DMS114 treated with DMSO at 0.1 percent for 48 hours (cell line): ENCODE data around the gene SLIT1.

Experiments used
- DNase-seq: peaks from one replicate; lab custom pipeline; 2025; ENCODE audit not compliant: unreplicated experiment; lab: John Stamatoyannopoulos, UW

SLIT1 gene

DNA sequence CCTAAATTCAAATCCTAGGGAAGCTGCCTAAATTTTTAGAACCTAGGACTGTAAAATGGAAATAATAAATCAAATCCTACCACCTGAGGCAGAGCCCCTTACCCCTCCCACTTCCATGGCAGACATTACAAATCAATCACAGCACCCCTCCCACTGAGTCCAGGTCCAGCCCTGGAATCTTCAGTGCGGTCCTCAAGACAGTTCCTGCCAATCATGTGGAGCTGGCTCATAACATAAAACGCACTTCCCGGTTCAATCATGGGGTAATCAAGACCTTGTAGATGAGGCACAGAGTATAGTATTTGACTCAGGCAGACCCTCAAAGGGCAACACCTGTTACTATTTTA is 157.0 kb downstream of the SLIT1 start:
- DNase-seq, result no peak

DNA sequence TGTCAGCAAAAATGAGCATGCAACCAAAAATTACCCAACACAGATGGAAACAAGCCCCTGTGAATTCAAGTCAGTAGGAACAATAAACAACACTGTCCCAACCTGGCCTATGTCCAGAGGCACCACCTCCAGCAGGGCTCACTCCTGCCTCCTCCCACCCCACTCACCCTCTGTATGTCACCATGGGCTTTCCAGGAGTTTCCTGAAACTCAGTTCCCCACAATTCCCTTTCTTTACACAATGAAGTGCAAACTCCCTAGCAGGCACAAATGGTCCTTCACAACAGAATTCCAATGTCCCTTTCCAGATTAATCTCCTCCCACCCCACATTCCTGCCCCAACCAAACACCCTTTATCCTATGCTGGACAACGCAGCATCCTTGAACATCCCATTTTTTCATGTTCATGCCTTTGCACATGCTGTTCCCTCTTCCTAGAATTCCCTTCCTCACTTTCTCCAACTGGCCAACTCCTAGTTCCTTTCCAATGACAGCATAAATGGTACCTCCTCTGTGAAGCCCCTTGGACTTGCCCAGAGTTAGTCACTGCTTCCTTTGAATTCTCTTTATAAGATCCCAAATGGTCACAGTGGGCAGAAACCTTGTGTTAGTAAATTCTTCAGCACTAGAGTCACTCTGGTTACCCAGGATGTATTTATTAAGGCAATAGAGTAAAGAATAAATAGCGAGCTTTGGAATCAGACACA is 157.5 kb downstream of the SLIT1 start:
- DNase-seq, result no peak

DNA sequence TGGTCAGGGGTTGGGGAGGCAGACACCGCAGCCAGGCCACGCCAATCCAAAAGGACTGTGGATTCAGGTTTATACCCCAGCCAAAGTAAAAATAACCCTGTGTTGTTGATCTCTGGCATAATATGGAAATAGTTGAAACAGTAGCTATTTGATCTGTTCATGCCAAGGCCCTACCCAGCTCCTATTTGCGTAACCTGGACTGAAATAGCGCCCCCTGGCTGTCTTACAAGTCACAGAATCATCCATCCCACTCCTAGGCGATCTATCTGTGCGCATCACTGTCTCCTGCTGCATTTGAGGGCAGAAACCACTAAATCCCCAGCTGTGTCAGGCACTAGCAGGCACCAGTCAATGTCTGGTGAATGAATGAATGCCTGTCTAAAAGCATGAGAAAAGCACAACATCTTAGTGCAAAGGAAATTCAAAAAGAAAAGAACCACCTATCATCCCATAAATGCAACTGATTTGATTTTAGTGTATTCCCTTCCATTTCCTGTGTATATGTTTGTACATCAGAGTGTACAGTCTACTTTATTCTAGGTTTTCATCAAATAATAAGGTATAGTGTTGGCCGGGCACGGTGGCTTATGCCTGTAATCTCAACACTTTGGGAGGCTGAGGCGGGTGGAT is 160.0 kb downstream of the SLIT1 start:
- DNase-seq, result peak; percentile 12

DNA sequence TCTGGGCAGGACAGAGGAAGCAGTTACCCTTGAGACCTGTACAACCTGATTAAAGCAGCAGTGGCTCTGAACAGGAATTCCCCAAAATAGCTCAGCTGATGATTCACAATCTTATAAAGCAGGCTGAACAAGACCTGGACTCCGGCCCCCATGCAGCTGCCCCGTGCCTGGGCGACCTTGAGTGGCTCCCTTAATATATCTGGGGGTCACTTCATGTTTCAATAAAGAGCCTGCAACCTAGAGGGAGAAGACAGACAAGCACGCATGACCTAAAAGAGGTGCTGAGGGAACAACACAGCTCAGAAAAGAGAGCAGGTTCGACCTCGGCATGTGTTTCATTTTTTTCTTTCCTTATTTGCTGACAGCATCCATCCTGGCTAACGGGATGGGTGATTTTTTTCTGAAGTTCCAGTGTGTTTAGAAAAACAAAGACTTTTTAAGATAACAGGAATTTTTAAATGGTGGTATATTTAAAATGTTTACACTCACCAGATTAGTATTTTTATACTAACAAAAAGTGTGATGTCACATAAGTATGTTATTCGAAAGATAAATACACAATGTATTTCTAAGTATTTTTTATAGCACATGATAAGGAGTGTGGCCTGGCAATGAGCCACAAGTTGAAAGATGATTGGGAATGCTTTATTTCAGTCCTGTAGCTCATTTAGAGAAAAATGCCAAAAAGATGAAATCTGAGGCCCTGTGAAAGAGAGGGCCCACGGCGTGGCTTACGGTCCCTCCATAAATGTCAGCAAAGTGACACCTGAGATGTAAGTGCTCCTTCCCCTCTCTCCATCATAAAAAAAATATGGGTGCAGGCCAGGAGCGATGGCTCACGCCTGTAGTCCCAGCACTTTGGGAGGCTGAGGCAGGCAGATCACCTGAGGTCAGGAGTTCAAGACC is 161.3 kb downstream of the SLIT1 start:
- DNase-seq, result no peak

DNA sequence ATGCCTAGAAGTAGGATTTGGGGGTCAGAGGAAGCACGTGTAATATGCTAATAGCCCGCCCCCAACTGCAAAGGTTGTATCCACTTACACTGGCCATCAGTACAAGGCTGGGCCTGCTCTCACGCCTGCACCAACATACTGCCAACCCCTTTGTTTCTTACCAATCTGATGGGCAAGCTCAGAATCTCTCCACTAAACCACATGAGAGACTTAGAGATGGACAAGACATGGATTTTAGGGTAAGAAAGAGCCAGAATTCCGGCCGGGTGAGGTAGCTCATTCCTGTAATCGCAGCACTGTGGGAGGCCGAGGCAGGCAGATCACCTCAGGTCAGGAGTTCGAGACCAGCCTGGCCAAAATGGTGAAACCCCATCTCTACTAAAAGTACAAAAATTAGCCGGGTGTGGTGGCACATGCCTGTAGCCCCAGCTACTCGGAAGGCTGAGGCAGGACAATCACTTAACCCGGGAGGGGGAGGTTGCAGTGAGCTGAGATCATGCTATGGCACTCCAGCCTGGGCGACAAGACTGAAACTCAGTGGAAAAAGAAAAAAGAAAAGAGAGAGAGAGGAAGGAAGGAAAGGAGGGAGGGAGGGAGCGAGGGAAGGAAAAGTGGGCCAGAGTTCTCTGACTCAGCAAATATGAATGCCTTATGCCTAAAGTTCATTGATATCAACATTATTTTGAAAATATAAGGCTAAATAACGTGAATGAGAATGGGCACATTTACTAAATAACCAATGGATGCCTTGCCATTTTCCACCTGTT is 162.2 kb downstream of the SLIT1 start:
- DNase-seq, result no peak

DNA sequence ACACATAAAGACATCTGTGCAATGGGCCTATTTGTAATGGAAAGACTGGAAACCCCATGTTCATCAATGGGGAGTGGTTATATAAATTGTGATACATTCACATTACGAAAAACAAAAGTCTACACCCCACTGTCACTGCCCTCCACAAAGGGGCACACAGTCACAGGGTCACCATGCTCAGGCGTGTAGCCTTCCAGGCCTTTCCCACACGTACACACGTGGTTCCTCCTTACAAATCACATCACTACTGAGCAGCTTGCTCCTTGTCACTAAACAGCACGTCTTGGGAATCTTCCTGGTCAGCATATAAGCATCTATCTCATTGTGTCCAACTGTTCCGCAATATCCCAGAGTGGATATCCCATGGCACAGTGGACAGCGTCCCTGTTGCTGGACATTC is 163.1 kb downstream of the SLIT1 start:
- DNase-seq, result no peak

DNA sequence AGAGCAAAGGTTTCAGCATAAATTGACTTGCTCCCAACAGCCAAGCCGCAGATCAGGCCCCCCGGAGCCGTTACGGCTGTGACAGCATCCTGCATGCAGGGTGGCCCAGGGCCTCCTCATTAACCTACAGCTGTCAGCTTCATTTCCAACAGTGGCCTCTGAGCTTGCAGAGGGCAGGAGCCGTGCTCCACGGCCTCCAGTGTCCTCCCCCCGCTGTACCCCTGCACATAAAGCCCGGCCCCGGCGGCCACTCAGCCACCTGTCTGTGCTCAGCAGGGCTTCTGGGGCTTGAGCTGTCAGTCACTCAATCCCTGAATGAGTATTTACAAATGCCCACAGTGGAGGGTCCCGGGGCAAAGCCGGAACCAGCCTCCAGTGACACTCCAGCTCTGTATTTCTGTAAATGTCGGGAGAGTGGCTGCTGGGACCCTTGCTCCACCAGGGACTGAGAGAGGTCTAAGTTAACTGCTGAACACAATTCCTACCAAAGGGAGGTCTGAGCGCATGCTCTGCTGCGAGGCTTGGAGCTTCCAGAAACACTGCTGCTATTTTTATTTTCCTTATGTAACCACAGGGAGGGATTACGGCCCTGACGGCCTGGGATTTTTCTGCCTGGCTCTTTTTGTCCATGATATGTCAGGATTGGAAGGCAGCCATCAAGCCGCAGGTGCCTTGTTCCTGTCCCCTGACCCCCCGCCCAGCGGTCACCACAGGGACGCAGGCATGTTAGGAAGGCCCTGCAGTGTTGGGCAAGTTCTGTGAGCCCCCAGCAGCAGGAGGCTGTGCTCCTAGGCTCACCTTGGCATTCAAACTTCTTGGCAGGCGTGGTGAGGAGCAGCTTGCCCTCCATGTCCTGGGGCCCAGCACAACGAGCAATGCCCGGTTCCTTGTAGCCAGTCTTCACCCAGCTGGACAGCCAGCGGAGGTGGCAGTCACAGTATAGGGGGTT is 165.0 kb downstream of the SLIT1 start:
- DNase-seq, result no peak

DNA sequence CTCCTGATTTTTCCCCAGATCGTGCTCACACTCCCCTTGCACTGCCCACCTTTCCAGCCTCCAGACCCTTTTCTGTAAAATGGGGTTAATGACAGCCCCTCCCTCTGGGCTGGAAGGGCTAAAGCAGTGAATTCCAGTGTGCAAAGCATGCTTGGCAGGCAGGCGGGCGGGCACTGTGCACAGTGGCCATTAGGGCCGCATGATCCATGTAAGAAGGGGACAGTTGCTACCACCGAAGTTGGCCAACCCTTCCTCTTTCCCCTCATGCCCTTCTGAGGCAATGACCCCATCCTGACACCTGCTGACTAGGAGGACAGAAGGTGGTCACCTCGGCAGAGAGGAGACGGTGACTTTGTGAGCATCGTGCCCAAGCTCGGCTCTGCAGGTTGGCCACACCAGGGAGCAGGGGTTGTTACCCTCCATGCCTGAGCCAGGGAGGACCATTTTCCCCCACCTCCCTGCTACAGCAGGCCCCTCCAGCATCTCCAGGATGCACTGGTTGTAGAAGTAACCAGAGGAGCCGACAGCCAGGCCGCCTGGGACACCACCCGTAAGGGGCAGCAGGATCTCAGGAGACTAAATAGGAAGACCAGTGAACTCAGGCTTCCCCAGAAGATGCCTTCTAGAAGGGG is 166.4 kb downstream of the SLIT1 start:
- DNase-seq, result no peak

DNA sequence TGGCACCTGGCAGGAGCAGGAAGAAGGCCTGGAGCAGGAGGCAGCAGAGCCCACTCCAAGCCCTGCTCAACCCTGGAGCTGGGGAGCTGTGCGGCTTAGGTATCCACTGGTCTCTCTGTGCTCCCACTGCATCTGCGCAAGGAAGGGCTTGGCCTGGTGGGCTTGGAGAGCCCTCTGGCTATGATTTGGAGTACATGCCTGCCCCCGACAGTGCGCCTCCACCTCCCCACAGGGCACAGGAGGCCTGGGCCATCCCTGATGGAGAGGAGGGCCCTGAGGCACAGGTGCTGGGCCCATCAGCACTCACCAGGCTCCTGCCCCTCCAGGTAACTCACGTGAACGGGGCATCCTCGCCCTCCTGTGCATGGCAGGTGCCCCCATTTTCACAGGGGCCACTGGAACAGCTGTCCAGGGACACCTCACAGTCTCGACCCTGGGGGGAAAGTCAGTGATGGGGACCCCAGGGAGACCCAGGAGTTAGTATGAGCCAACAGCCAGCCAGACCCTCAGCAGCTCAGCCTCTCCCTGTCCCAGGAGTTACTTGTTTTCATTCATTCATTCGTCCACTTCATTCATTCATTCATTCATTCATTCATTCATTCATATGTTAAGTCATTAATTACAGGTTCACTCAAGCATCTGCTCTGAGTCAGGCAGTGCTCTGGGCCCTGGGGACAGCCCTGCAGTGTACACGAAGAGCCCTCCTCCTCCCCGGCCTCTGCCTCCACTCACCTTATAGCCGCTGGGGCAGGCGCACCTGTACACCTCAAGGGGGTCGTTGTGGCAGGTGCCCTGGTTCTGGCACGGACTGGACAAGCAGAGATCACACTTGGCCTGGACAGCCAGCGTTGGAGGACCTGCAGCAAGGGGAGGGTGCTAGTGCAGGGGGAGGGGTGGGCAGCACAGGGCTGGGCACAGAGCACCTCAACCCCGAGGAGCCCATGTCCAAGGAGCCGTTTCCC is 167.2 kb downstream of the SLIT1 start:
- DNase-seq, result no peak

DNA sequence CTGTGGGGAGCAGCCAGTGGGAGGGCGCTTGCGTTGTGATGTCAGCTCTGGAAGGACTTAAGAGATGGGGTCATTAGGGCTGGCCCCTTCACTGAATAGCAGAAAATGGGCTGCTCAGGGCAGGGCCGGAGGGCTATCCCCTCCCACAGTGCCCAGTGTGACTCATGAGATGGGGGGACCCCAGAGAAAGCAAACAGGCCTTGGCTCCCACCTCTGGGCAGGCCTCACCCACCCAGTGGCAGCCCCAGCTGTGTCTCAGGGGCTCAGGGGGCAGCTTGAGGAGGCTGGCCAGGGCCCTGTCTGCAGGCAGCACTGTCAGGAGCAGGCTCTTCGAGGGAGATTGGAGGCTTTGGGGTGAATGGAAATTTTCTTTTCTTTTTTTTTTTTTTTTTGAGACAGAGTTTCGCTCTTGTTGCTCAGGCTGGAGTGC is 168.3 kb downstream of the SLIT1 start:
- DNase-seq, result no peak

DNA sequence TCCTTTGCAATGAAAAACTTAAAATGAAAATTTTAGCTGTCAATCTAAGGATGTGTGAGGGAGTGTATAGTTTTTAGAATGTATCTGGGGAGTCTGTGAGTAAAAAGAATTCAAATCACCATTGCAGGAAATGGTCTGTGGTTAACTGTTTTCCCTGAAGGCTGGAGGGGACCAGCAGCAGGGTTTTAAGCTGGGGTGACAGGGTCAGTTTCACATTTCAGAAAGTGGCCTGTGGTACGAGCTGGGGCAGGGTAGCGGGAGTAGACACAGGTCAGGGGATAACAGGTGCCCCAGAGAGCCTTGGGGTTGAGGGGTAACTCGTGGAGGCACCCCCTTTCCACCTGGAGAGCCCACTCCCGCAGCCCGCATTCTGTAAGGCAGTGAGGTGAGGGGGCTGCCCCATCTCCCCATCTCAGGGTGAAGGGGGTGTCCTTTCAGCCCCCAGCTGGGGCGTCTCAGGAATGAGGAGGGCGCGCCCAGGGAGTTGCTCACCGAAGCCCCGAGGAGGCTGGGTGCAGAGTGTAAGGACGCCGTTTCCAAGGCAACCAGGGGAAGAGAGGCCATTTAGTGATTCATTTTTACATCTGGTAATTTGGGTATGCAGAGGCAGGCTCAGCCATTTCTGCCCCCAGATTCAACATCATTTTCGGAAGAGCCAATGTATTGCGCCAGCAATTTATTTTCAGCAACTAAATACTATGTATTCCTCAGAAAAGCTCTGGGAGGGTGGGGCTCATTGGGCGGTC is 168.9 kb downstream of the SLIT1 start:
- no peak for DNase-seq

DNA sequence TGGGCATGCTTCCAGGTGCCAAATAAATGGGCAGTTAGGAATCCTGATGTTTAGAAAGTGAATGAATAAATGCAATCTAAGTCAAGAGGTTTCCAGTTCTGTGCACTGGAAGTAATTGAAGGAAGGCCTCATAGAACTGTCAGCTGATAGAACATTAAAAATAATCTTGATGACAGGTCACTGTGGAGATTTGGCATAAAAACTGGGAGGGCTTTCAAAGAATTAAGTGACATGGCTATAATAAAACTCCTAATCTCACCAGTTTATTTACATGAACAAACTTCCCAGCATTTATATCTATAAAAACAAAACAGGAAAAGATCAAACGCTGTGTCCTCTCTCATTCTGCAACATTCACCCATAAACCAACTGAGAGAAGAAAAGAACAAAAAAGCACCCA is 170.5 kb downstream of the SLIT1 start:
- DNase-seq, result no peak

DNA sequence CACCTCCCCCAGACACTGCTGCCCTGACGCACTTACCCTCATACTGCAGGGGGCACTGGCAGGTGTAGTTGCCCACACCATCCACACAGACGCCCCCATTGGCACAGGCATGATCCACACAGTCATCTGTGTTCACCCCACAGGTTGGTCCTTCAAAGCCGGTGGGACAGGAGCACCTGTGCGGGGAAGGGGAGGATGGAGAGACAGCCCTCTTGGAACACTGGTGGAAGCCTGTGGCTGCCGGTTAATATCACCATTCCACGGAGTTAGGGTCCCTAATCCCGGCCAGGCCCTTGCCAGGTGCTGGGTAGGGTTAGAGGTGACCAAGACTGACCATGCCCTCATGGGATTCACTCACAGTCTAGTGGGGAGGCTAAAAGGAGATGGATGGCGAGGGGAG is 171.8 kb downstream of the SLIT1 start:
- DNase-seq, result no peak

DNA sequence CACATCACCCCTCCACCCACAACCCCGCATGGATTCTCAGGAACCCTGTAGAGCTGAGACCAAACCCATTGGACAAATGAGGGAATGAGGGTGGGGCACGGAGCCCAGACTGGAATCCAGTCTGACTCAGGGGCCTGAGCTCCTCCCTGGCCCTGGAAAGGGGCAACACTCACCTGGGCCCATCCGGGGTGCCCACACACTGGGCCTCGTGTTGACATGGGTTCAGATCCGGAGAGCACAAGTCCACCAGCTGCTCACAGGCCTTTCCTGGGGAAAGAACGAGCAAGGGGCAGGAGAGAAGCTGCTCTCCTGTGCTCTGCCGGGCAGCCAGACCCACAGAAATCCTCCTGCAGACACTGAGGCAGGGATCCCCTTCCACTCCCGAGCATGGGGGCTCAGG is 172.2 kb downstream of the SLIT1 start:
- DNase-seq, result no peak

DNA sequence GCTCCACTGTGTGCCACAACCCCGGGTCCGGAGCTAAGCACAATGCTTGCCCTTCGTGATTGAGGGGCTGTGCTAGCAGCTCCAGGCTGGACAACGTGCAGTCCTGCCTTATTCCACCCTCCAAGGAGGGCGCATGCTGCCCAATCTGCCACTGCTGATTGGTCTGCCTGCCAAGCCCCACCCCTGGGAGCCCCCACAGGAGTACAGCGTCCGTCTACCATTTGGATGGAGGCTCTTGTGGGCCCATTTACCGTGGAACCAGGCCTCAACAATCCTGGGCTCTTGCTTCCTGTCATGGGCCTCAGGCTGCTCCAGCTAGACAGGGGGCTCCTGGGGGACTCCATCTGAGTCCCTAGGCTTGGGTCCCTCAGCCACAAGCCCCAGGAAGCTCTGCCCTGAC is 173.3 kb downstream of the SLIT1 start:
- no peak for DNase-seq

DNA sequence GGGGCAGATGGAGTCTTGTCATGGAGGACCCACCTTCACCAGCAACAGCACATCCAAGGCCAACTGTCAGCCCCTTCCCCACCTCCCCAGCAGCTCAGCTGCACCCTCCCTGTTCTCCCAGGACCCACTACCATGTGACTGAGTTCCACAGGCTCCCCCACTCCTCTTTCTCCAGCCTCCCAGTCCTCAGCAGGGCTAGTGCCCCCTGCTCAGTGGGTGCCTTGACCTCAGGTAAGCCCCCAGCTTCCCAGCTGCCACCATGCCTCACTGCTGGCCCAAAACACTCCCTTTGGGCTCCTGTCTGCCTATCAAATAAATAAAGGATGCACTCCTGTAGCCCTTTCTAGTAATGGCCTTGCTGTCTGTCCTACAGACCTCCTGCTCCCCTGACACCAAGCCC is 174.4 kb downstream of the SLIT1 start:
- DNase-seq, result no peak

DNA sequence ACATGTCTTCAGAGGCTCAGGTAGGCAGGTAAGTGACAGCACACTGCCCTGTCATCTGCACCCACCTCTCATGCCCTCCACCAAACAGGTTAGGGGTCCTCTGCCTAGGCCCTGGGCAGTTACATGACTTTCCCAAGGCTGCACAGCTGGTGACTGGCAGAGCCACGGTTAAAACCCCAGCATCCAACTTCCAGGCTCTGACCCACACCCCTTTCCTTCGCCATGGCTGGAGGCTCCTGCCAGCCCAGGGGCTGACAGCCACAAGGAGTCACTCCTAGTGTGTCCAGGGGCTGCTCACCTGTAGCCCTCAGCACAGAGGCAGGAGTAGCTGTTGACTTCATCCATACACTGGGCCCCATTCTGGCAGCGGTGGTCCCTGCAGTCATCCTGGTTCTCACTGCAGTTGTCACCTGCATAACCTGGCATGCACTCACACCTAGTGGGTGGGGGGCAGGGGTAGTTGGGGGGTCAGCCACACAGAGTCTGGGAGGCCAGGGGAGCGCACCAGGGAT is 175.0 kb downstream of the SLIT1 start:
- no peak for DNase-seq

DNA sequence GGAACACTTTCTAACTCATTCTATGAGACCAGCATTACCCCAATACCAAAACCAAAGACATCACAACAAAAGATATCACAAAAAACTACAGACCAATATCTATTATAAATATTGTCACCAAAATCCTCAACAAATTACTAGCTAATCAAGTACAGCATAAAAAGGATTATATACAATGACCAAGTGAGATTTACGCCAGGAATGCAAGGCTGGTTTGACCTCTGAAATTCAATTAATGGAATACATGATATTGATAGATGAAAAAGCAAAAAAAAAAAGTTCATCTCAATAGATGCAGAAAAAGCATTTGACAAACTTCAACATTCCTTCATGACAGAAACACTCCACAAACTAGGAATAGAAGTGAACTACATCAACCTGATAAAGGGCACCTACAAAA is 178.3 kb downstream of the SLIT1 start:
- DNase-seq, result no peak
